ENCODE measurements around the gene TENM4. TPM values are rescaled to one million over a fixed set of nuclear protein-coding genes. Genes with fewer than 3 reads are reported as not detected.

TENM4 gene
- total and polyA plus RNA-seq, 2 of the 8 experiments (the other 6 are each of a cell fraction or from before 2014, with no cell fraction given) = 3.5 to 7.2 TPM

DNA sequence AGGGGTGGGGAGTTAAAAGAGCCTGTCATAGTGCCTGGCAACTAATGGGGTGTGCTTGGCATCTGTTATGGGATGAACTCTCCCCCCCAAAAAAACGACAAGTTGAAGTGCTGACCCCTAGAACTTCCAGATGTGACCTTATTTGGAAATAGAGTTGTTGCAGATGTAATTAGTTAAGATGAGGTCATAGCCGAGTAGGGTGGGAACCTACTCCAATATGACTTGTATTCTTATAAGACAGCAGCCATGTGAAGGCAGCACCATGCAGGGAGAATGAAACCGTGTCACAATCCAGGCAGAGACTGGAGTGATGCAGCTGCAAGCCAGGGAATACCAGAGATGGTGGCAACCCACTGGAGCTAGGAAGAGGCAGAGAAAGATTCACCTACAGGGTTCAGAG, 394.5 kb downstream of the TENM4 start:
- Histone ChIP-seq H3K27ac (ENCODE audit: low read depth, low read length) (no peak overlapping the region), H3K23me2 (ENCODE audit: low read depth, low read length) (no peaks in the 10 kb centered on the region), H3K14ac (ENCODE audit: insufficient read length) (no peak overlapping the region), H3K36me3 (ENCODE audit: control insufficient read depth in 2 of 4, insufficient read depth in 4 of 4, low read length in 3 of 4) (no peaks in the 10 kb centered on the region), H3K4me1 (replicated peaks in 1 of 4; ENCODE audit: control insufficient read depth in 3 of 4, insufficient read depth in 4 of 4, low read length in 3 of 4) (no peaks in the 10 kb centered on the region), H2AK5ac (ENCODE audit: low read depth, low read length) (no peak overlapping the region), H3K4ac (replicated peaks; ENCODE audit: insufficient read length, low read depth, low read length) (no peak overlapping the region), H2BK20ac (ENCODE audit: low read length) (no peak overlapping the region), H3K9me3 (ENCODE audit: insufficient read depth in 2 of 2, low read depth in 1 of 2, low read length in 1 of 2) (no peaks in the 10 kb centered on the region), H3K79me2 (ENCODE audit: control insufficient read depth in 1 of 2, insufficient read depth in 2 of 2, low read length in 2 of 2) (no peaks in the 10 kb centered on the region), H3K27me3 (replicated peaks in 1 of 4; ENCODE audit: control insufficient read depth in 3 of 4, extremely low read depth in 1 of 4, insufficient read depth in 3 of 4, low read length in 3 of 4) (no peaks in the 10 kb centered on the region), H2BK120ac (replicated peaks; ENCODE audit: low read depth, low read length) (no peak overlapping the region), H2BK5ac (ENCODE audit: low read depth, low read length) (no peak overlapping the region), H3K18ac (ENCODE audit: extremely low read depth, low read length) (no peak overlapping the region), H3K4me2 (ENCODE audit: insufficient read depth in 1 of 2, low read depth in 2 of 2, low read length in 2 of 2) (no peak overlapping the region), H4K20me1 (replicated peaks in 1 of 2; ENCODE audit: control insufficient read depth in 1 of 2, insufficient read depth in 2 of 2, low read length in 2 of 2) (no peaks in the 10 kb centered on the region), H4K8ac (ENCODE audit: extremely low read depth, insufficient read depth, low read length) (no peak overlapping the region), H2BK15ac (ENCODE audit: low read length) (no peak overlapping the region), H4K5ac (ENCODE audit: insufficient read length, low read depth, low read length) (no peak overlapping the region), H3K56ac (replicated peaks; ENCODE audit: insufficient read length, low read depth, low read length) (no peak overlapping the region), H3K9ac (replicated peaks in 1 of 4; ENCODE audit: extremely low read depth in 1 of 4, low read depth in 3 of 4, low read length in 3 of 4) (no peak overlapping the region), H3K23ac (ENCODE audit: insufficient read length) (no peak overlapping the region), H2BK12ac (ENCODE audit: low read depth, low read length) (no peak overlapping the region), H2AFZ (ENCODE audit: low read length) (no peak overlapping the region), H3K79me1 (ENCODE audit: low read depth, low read length) (no peaks in the 10 kb centered on the region), H4K91ac (replicated peaks; ENCODE audit: insufficient read length, low read length) (no peak overlapping the region), H3K4me3 (ENCODE audit: extremely low read depth in 1 of 4, insufficient read depth in 2 of 4, low read depth in 3 of 4, low read length in 4 of 4) (no peak overlapping the region)
- TF ChIP-seq RFX5 (IDR thresholded peaks at IDR 0.05; ENCODE audit: borderline replicate concordance, low read depth, low read length) (no peak), PHF8 (conservative IDR thresholded peaks at IDR 0.05; ENCODE audit: low read depth, low read length) (no peak), SRF (IDR thresholded peaks at IDR 0.05; ENCODE audit: low read depth, low read length) (0 out of 2 replicates have a peak, but pooled peaks have one; percentile 27)
- FAIRE-seq = no peak
- ChIA-PET CTCF (ENCODE audit: partially characterized antibody) (interaction anchor here (1.1 to 3.0 kb wide), 5 partner anchors 10 to 248 kb away, joined by 3 to 13 read pairs (median 4); no protein-coding TSS in a partner anchor), POLR2A (ENCODE audit: partially characterized antibody) (no interaction called here)
- 89% methylated on average over 3 of the region's 3 CpGs; no CpG with 5 or more reads in 1 of the 2 experiments for WGBS, 2 experiments (ENCODE audit: extremely low coverage in 1 of 2, insufficient coverage in 1 of 2, insufficient read length in 1 of 2, insufficient replicate concordance in 2 of 2, low coverage in 1 of 2, low lambda C conversion rate in 2 of 2, missing lambda C conversion rate in 1 of 2)
- no peak for DNase-seq (ENCODE audit: low read depth in 1 of 2, low spot score in 2 of 2)
